SKM-1 treated with dmso at 0.1 percent for 144 hours (cell line): ENCODE data around the gene MGAT4A.
A peak's percentile ranks its signal among the peaks of the same experiment; 100 is the strongest.
"Not testable (repeated sequence)": the region's sequence is repeated elsewhere in the genome, so short reads cannot be mapped to it uniquely, and the experiment has no call there.

Experiments used
- DNase-seq: peaks from one replicate; lab custom pipeline; 2025; ENCODE audit not compliant: unreplicated experiment; lab: John Stamatoyannopoulos, UW

The MGAT4A gene

DNA sequence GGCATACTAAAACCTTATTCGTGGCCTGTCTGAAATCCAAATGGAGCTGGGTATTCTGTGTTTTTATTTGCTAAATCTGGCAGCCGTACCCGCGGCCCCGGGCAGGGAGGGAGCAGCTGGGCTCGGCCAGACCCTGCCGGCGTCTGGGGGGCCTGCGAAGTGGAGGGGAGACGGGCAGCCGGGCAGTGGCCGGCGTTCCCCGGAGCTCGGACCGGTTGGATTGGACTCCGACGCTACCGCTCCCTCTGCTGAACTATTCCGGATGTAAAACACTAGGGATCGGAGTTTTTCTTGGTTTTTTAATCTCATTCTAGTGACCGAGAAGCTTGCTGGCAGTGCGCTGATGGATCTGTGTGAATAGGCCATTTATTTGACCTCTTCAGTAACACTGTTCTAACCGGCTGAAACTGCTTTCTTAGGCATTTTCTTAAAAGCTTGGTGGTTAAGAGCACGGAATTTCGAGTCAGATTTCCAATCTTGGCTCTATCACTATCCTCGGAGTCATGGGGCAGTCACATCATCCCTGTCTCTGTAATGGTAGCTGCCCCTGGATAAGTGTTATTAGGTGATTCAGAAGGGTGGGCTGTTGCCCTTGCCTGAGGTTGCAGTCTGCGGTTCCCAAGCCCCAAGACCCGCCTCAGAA lies 121.8 kb downstream of the MGAT4A start:
- DNase-seq, result no peak

DNA sequence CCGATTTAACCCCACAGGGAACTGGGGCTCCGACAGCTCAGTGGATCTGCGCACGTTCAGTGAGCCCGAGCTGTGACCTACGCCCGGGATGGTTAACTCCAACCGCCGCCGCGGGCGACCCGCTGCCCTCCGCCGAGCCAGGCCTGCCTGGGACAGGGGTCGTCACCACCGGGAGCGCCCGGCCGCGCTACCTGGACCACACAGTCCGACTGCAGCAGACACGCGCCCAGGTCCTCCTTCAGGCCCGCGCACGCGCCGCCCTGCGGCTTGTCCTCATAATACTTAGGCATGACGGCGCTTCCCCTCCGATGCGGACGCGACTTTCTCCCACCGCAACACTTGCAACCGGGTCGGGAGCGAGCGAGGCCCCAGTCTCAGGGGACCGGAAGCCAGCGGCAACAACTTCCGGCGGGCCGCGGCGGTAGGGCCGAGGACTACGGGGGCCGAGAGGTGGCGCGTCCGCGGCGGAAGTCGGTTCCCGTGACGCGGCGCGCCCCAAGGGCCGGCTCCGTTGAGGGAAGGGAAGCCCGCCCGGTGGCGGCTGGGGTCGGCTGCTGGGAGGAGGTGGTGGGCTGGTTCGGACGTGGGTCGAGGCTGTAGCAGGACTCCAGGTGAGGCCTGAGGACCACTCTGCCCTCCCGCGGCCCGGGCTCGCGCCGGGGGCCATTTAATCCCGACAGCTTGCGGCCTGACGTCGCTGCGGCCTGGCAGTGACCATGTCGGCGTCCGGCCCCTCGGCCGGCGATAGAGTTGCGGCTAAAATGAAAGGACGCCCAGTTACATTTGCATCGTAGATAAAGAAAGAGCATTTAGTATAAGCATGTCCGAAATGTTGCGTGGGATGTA lies 122.6 kb downstream of the MGAT4A start, which contains the start of the genes COA5 and UNC50:
TSS of gene COA5 (minus strand) at position 397 of the 846 bp plus-strand sequence. CDS start at position 290, 107 bp downstream.
TSS of gene UNC50 (plus strand) at position 474 of the 846 bp plus-strand sequence. CDS start 1,171 bp downstream, outside the sequence.
- peak; percentile 90 for DNase-seq

- DNase-seq, result no peak
Measured at GRCh38 chr2:98607741-98608115, 123.2 kb downstream of the MGAT4A start.

- no peak for DNase-seq
Measured at GRCh38 chr2:98607104-98607503, 123.8 kb downstream of the MGAT4A start.

DNA sequence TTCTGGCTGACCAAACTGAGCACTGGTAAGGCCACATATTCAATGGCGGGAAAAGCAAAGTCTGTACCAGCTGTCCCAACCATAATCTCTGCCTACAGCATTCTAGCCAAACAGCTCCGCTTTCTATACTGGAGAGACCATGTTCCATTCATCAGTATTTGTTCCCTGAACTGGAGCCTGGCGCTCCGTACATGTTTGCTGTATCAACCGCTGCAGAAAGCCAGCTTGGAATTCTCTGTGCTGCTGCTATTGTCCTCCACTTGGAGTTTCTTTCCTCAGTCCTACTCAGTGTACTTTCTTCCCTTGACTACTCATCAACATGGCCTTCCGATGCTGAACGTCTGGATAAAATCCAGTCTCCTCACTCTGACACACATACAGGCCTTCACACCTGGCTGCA lies 124.5 kb downstream of the MGAT4A start:
- DNase-seq, result no peak

DNA sequence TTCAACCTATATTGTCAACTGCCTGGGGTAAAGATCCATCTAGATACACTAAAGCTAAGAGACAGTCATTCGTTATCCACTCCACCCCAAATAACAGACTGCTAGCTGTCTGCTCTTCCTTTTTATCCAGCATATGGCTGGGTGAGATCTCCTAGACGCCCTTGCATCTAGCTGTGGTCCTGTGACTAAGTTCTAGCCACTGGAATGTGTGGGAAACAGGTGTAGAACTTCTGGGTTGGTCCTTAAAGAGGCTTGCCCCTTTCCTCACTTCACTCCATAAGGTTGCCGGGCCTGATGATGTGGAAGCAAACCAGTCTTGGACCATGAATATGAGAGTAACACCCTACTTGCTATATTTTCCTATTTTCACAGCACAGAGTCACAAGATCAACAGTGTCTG lies 125.9 kb downstream of the MGAT4A start:
- DNase-seq, result no peak

DNA sequence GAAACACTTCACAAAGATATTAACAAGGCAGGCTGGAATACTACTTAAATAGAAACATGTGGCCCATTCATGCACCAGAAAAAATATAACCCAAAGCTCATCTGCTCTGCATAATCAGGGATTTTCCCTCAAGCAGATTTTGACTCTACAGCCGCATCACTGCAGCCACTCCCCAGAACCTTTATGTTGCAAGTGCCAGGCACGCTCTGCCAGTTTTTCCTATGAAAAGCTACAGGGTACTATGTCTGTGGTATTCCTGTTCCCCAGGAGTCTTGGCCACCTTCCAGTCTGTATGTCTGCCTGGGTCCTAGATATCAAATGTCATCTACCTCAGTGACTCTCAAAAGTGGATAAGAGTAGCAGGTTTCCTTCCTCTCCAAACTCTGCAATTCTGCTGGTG lies 126.4 kb downstream of the MGAT4A start:
- no peak for DNase-seq

DNA sequence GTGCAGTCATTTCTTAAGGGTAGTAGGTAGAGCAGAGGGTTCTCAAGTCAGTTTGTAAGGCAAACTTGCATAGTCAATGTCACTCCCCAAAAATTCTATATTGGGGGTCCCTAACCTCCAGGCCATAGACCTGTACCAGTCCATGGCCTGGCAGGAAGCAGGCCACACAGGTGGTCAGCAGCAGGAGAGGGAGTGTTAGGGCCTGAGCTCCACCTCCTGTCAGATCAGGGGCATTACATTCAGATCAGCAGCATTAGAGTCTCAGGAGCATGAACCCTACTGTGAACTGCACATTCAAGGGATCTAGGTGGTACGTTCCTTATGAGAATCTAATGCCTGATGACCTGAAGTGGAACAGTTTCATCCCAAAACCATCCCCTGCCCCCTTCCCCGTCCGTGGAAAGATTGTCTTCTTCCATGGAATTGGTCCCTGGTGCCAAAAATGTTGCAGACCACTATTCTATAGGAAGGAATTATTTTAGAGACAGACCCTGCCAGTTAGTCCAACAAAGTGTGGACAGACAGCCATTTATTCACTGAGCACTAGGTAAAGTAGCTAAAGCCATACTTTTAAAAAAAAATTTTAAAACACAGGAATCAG lies 129.3 kb downstream of the MGAT4A start:
- peak; percentile 8 for DNase-seq

GRCh38 chr2:98598781-98599428 lies 132.0 kb downstream of the MGAT4A start:
- DNase-seq, result no peak

DNA sequence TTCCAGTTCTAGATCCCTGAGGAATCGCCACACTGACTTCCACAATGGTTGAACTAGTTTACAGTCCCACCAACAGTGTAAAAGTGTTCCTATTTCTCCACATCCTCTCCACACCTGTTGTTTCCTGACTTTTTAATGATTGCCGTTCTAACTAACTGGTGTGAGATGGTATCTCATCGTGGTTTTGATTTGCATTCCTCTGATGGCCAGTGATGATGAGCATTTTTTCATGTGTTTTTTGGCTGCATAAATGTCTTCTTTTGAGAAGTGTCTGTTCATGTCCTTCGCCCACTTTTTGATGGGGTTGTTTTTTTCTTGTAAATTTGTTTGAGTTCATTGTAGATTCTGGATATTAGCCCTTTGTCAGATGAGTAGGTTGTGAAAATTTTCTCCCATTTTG lies 136.3 kb downstream of the MGAT4A start:
- DNase-seq, result not testable (repeated sequence)

- DNase-seq, result no peak
Measured at GRCh38 chr2:98592565-98592964, 138.4 kb downstream of the MGAT4A start.

GRCh38 chr2:98589489-98589888 lies 141.4 kb downstream of the MGAT4A start:
- DNase-seq, result no peak

DNA sequence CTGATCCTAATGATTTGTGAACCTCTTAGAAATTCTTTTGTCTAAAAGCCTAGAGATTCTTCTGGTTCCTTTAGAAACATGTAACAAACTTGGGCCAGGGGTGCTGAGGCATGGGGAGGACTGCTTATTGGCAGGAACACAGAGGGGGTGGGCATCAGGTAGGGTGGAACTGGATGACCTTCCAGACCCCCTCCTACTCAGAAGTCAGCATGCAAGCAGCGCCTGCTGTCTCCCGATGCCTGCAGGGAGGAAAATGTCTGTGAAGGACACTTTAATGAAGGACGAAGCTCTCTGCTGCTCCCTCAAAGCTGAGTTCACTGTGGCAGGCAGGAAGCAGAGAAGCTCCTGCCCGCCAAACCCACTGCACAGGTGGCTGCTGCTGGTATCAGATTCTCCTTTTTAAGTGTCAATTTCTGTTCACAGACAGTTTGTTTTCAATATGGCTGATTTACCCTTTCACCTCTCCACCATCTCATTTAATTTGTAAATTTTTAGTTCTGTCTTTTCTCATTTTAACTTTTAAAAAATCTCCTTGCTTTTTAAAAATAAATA lies 142.0 kb downstream of the MGAT4A start:
- no peak for DNase-seq

DNA sequence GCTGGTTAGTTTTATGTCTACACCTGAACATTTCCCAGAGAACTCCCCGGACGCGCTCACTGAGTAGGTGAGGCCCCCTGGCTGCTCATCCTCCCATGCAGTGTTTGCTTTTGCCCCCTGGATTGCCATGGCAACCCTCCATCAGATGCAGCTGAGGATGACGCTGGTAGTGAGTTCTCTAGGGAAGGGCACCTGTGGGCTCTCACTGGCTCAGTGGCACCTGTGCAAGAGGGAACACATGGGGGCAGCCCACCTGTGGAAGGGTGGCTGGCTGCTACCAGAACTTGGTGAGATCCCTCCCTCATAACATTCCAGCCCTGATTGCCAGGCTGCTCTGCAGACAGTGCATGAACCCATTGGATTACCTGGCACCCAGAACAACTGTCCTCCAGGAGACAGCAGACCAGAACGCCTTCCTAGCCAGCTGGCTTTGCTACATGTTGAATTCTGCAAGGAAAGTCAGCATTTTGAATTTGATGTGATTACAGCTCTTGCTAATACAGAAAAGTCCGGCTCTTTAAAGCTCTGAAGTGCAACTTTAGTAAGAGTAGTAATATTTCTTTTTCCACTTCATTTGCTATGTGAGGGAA lies 144.3 kb downstream of the MGAT4A start:
- no peak for DNase-seq

GRCh38 chr2:98585386-98585785 lies 145.5 kb downstream of the MGAT4A start:
- no peak for DNase-seq

DNA sequence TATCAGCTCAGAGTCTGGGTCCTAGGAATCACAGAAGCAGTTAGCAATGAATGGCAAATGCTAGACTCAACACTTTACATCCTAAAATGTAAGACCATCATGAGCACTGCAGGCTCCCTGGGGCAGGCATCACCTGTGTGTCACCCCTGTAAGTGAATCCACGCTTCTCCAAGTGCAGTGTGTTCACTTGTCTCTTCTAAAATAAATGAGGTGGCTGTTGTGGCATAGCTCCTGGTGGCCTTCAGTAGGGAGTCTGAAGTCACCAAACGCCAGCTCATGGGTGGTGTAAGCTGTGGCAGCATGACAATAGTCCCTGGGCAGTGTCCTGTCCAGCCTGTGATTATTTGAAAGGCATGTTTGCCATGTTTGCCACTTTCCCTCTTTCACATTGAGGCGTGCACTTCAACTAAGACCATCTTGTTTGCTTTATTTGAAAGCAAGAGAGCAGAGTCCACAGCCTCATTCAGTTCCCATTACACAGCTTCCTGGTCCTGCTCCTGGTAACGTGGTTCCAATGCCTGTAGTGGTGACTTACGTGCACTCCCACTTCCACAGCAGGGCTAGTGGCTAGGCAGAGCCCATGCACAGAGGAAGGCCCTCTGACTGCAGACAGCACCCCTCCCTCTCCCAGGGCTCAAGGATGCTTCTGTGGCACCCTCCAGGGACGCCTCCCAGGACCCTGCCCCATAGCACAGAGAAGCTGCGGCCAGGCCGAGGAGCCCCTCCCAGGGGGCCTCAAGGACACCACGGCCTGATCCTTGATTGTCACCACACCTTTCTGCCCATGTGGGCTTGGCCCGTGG lies 146.9 kb downstream of the MGAT4A start:
- no peak for DNase-seq

- DNase-seq, result no peak
Measured at GRCh38 chr2:98583276-98583675, 147.7 kb downstream of the MGAT4A start.

- DNase-seq, result no peak
Measured at GRCh38 chr2:98582523-98582922, 148.4 kb downstream of the MGAT4A start.

DNA sequence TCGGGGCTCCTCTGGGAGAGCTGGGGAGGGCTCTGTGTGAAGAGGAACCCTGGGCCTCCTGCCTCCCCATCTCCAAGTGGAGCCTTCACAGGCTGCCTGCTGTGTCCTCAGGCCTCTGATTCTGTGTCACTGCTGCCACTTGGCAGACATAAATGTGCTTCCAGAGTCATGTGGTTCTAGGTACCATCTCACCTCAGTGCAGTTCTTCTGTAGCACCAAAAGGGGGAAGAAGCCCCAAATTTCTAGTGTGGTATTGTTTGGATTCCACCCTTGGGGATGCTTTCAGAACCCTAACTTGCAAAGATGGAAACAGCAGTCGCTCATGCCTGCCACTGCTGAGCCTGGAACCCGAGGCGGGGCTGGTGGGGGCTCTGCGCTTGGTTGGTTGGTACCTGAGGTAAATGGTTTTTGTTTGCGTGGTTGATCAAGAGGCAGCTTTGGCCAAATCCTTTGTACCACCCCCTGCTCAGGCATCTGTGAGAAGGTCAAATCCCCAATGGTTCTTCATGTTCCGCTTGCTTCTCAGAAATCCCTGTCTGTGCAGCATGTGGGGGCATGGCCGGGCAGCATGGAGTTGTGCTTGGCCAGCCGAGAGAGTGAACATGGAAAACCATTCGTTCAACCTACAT lies 150.2 kb downstream of the MGAT4A start:
- DNase-seq, result no peak
